ES-I3 (cell line): ENCODE measurements around the gene CD22.
"Not testable (repeated sequence)": the region's sequence is repeated elsewhere in the genome, so short reads cannot be mapped to it uniquely, and the experiment has no call there.

Experiments
- H3K36me3 ChIP-seq: 2 replicates; pipeline ENCODE4 v1.6.1; 2013; ENCODE audit warnings: mild to moderate bottlenecking, low read length, control low read depth, moderate library complexity; ENCODE audit not compliant: insufficient read depth
- H3K4me1 ChIP-seq: 2 replicates; pipeline ENCODE4 v1.6.1; 2013; ENCODE audit warnings: mild to moderate bottlenecking, control low read depth, low read length; ENCODE audit not compliant: insufficient read depth
- H3K9ac ChIP-seq: 2 replicates; pipeline ENCODE4 v1.6.1; 2013; ENCODE audit warnings: low read depth, mild to moderate bottlenecking, low read length, moderate library complexity
- H3K9me3 ChIP-seq: 2 replicates; pipeline ENCODE4 v1.6.1; 2013; ENCODE audit warnings: mild to moderate bottlenecking, low read length, moderate library complexity; ENCODE audit not compliant: control insufficient read depth, insufficient read depth

The CD22 gene

DNA sequence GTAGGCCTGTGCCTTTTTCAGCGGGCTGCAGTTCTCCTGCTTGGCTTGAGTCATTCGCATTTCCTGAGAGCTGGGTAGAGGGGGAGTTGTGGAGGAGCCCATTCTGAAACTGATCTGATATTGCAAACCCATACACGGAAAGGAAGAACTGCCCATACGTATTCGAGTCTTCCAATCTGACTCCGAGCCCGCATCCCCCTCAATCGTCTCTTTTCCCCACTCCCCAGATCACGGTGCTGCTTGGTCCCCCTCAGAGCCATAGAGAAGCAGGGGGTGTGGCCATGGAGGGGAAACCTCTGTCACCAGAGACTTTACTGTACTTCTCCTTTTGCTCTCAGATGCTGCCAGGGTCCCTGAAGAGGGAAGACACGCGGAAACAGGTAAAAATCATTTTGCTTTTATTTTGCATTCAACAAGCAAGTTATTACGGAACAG, at the start of gene CD22:
CD22 (plus strand) TSS at position 337 of the 435 bp plus-strand sequence. CDS start 2,854 bp downstream, outside the sequence.
- Histone ChIP-seq H3K9me3 (no peaks in the 10 kb centered on the region), H3K4me1 (peaks cover 9% of the 10 kb centered on the region; the same call in 1 of the 2 replicates), H3K36me3 (no peaks in the 10 kb centered on the region), H3K9ac (no peak within 1 kb of the TSS)

DNA sequence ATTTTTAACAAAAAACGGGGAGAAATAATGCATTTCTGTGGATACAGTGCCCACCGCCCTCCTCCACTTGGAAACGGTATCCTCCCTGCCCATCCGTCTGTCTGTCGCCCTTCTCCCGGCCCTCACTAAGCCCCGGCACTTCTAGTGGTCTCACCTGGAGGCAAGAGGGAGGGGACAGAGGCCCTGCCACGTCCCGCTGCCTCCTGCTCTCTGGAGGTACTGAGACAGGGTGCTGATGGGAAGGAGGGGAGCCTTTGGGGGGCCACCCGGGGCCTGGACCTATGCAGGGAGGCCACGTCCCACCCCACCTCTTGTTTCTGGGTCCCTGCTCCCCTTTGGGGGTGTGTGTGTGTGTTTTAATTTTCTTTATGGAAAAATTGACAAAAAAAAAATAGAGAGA, 49.6 kb upstream of the CD22 start:
- Histone ChIP-seq H3K36me3 (peaks cover 3% of the 10 kb centered on the region; the same call in 1 of the 2 replicates), H3K9ac (no peak overlapping the region)

GRCh38 chr19:35279985-35280821, 48.8 kb upstream of the CD22 start:
- H3K36me3 ChIP-seq = peaks cover 3% of the 10 kb centered on the region; the same call in 1 of the 2 replicates

More for the DNA sequence above, 49.6 kb upstream of the CD22 start:
- no peaks in the 10 kb centered on the region for H3K9me3 ChIP-seq
- no peaks in the 10 kb centered on the region for H3K4me1 ChIP-seq

GRCh38 chr19:35281303-35281702, 47.7 kb upstream of the CD22 start:
- no peak overlapping the region for H3K9ac ChIP-seq
- peaks cover 2% of the 10 kb centered on the region; the same call in 1 of the 2 replicates for H3K36me3 ChIP-seq
- no peaks in the 10 kb centered on the region; the same call in 1 of the 2 replicates for H3K4me1 ChIP-seq
- no peaks in the 10 kb centered on the region for H3K9me3 ChIP-seq

More at GRCh38 chr19:35279985-35280821, 48.8 kb upstream of the CD22 start:
- Histone ChIP-seq H3K4me1 (no peaks in the 10 kb centered on the region; the same call in 1 of the 2 replicates), H3K9ac (no peak overlapping the region), H3K9me3 (no peaks in the 10 kb centered on the region)

DNA sequence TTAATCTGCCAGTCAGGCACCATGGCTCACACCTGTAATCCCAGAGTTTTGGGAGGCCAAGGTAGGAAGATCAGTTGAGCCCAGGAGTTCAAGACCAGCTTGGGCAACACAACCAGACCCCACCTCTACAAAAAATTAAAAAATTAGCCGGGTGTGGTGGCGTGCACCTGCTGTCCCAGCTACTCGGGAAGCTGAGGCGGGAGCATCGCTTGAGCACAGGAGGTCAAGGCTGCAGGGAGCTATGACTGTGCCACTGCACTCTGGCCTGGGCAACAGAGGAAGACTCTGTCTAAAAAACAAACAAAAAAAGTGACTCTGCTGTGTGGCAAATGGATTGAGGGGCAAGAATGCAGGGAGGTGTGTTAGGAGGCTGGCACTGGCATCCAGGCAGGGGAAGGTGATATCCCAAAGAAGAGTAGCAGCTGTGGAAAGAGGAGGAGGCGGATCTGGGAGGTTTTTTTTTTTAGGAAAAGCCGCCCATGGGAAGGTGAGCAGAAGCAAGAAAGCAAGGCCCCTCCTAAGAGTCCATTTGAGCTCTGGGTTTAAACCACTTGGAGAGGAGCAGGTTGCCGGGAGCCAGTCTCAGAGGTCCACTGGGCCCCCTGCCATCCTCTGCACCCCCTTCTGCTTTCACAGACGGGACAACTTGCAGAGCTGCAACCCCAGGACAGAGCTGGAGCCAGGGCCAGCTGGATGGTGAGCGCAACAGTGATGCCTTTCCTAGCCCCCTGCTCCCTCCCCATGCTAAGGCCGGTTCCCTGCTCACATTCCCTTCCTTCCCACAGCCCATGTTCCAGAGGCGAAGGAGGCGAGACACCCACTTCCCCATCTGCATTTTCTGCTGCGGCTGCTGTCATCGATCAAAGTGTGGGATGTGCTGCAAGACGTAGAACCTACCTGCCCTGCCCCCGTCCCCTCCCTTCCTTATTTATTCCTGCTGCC, 44.6 kb upstream of the CD22 start:
- no peaks in the 10 kb centered on the region; the same call in 1 of the 2 replicates for H3K4me1 ChIP-seq
- H3K9me3 ChIP-seq = no peaks in the 10 kb centered on the region
- H3K9ac ChIP-seq = no peak overlapping the region
- H3K36me3 ChIP-seq = no peaks in the 10 kb centered on the region

DNA sequence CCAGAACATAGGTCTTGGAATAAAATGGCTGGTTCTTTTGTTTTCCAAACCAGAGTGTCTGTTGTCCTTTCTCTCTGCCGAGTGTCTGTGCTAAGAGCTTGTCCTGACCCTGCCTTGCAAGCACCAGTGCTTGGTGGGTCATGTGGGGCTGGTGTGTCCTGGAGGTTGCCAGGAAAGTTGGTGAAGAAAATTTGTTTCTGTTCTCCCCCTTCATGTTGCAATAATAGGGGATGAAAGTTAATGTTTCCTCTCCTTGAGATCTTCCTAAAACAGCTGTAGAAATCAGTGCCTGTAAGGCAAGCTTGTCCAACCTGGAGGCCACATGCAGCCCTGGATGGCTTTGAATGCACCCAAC, 43.9 kb upstream of the CD22 start:
- Histone ChIP-seq H3K4me1 (no peaks in the 10 kb centered on the region; the same call in 1 of the 2 replicates), H3K36me3 (no peaks in the 10 kb centered on the region), H3K9ac (no peak overlapping the region), H3K9me3 (no peaks in the 10 kb centered on the region)

GRCh38 chr19:35285465-35285864, 43.5 kb upstream of the CD22 start:
- H3K4me1 ChIP-seq, H3K9me3 ChIP-seq, H3K36me3 ChIP-seq, H3K9ac ChIP-seq: not testable (repeated sequence)

DNA sequence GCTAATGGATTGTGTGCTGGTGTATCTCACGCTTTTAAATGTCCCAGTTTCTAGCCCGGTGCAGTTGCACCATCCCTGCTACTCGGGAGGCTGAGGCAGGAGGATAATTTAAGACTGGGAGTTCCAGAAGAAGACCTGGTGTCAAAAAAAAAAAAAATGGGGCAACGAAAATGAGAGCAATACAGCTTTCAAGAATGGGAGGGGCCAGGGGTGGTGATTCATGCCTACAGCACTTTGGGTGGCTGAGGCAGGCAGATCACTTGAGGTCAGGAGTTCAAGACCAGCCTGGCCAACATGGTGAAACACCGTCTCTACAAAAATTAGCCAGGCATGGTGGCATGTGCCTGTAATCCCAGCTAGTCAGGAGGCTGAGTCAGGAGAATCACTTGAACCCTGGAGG, 42.9 kb upstream of the CD22 start:
- not testable (repeated sequence) for H3K36me3 ChIP-seq, H3K9me3 ChIP-seq, H3K4me1 ChIP-seq

GRCh38 chr19:35287713-35288112, 41.3 kb upstream of the CD22 start:
- no peaks in the 10 kb centered on the region for H3K36me3 ChIP-seq
- H3K9me3 ChIP-seq = no peaks in the 10 kb centered on the region
- peaks cover 4% of the 10 kb centered on the region; the same call in 1 of the 2 replicates for H3K4me1 ChIP-seq
- H3K9ac ChIP-seq = no peak overlapping the region

More for the DNA sequence above, 42.9 kb upstream of the CD22 start:
- not testable (repeated sequence) for H3K9ac ChIP-seq

DNA sequence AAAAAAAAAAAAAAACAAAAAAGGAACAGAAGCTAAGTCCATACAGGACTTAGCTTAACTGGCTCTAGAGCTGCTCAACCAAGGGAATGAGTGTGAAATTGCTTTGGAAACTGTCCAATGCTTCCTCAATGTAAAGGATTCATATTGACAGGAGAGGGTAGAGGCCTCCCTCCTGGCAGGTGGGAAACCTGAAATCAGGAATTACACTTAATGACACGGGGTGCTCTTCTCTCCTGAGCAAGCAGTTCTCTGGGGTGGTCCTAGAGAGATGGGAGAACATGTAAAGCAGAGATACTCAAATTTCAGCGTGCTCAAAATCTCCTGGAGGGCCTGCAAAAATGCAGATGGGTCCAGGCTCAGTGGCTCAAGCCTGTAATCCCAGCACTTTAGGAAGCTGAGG, 40.7 kb upstream of the CD22 start:
- H3K36me3 ChIP-seq = no peaks in the 10 kb centered on the region
- peaks cover 4% of the 10 kb centered on the region; the same call in 1 of the 2 replicates for H3K4me1 ChIP-seq
- H3K9ac ChIP-seq = no peak overlapping the region

GRCh38 chr19:35288906-35289305, 40.1 kb upstream of the CD22 start:
- H3K36me3 ChIP-seq = no peaks in the 10 kb centered on the region
- H3K4me1 ChIP-seq = peaks cover 4% of the 10 kb centered on the region; the same call in 1 of the 2 replicates
- no peaks in the 10 kb centered on the region for H3K9me3 ChIP-seq
- no peak overlapping the region for H3K9ac ChIP-seq

More for the DNA sequence above, 40.7 kb upstream of the CD22 start:
- H3K9me3 ChIP-seq = no peaks in the 10 kb centered on the region

DNA sequence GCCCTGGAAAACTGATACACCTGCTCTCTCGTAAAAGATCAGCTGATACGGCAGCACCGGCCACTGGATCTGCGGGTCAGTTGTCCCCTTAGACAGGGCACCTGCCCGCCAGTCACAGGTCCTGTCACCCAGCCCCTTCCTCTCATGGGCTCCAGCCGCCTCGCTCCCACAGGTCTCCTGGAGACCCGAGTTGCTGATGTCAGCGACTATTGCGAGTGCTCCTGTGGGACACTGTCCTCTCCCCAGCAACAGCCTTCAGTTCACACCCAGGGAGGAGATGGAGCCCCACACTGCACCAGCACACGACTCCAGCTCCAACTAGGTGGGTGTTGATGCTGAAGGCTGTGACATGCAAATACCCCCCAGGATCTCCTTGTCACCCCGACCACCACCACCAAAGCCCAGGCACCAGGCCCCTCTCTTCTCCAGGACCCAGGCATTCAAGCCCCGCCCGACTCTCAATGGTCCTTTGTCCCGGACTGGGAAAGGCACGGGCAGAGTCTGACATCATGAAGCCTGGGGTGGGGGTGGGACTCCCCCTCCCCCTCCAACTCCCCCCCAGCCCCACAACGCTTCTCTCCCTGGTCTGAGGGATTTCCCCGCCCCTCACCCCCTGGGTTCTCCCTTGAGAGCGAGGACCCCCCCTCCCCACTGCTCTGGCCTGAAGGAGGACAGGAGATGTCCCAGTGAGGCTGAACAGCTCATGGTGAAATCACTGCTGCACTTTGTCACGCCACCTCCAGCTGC, 38.4 kb upstream of the CD22 start:
- Histone ChIP-seq H3K9ac (no peak overlapping the region), H3K9me3 (no peaks in the 10 kb centered on the region), H3K4me1 (peaks cover 10% of the 10 kb centered on the region; the same call in 1 of the 2 replicates), H3K36me3 (no peaks in the 10 kb centered on the region)

DNA sequence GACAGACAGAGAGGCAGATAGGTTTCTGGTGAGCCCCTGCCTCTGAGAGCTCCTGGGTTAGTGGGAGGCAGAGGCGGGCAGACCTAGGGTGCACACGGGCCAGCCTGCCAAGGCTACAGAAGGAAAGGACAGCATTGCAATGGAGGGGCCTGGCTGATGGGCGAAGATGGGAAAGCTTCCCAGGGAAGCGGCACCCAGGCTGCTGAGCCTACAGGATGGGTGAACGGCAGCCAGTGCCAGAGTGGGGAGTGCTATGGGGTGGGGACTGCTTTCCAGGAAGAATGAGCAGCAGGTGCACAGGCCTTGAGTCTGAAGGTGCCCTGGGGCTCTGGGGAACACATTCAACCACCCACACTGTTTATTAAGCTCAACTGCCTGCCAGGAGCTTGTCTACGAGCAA, 37.7 kb upstream of the CD22 start:
- no peaks in the 10 kb centered on the region for H3K9me3 ChIP-seq
- H3K4me1 ChIP-seq = peaks cover 10% of the 10 kb centered on the region; the same call in 1 of the 2 replicates
- H3K9ac ChIP-seq = no peak overlapping the region

GRCh38 chr19:35291916-35292315, 37.1 kb upstream of the CD22 start, which contains the start of gene MAG:
Gene MAG (plus strand): TSS chr19:35292161. CDS start chr19:35295409, 3,248 bp downstream.
- Histone ChIP-seq H3K36me3 (no peaks in the 10 kb centered on the region), H3K9me3 (no peaks in the 10 kb centered on the region), H3K9ac (no peak within 1 kb of the TSS), H3K4me1 (peaks cover 10% of the 10 kb centered on the region; the same call in 1 of the 2 replicates)

More for the DNA sequence above, 37.7 kb upstream of the CD22 start:
- no peaks in the 10 kb centered on the region for H3K36me3 ChIP-seq
